ENCODE measurements around the gene DCST2.

DCST2 gene

GRCh38 chr1:155008015-155008941, 25.3 kb downstream of the DCST2 start:
- peak; percentile 72 to 90 for DNase-seq

GRCh38 chr1:155007251-155007828, 26.2 kb downstream of the DCST2 start:
- DNase-seq = no peak

- DNase-seq = peak in 1 of 2 donors; percentile 52
Observed at GRCh38 chr1:155006601-155007101, 26.9 kb downstream of the DCST2 start.

GRCh38 chr1:155005076-155006011, 28.2 kb downstream of the DCST2 start:
- DNase-seq = no peak

- DNase-seq = no peak
Observed at GRCh38 chr1:155004352-155005075, 29.1 kb downstream of the DCST2 start.

- DNase-seq = no peak
Observed at GRCh38 chr1:155003766-155004351, 29.7 kb downstream of the DCST2 start.

GRCh38 chr1:155003227-155003765, 30.3 kb downstream of the DCST2 start:
- peak in 1 of 2 donors; percentile 48 for DNase-seq

GRCh38 chr1:155002464-155003226, 30.9 kb downstream of the DCST2 start, which contains the start of gene ZBTB7B:
Gene ZBTB7B (plus strand): TSS chr1:155002802. CDS start chr1:155014661, 11,859 bp downstream.
- no peak for DNase-seq

GRCh38 chr1:155001675-155002463, 31.7 kb downstream of the DCST2 start:
- peak; percentile 99 for DNase-seq

- DNase-seq = no peak
Observed at GRCh38 chr1:155001425-155001674, 32.2 kb downstream of the DCST2 start.

- DNase-seq = peak; percentile 81 to 90
Observed at GRCh38 chr1:155000726-155001424, 32.7 kb downstream of the DCST2 start.

- peak in 1 of 2 donors; percentile 53 for DNase-seq
Observed at GRCh38 chr1:155000411-155000725, 33.2 kb downstream of the DCST2 start.

- peak; percentile 66 to 81 for DNase-seq
Observed at GRCh38 chr1:154999571-155000410, 33.8 kb downstream of the DCST2 start.

- DNase-seq = peak; percentile 80 to 86
Observed at GRCh38 chr1:154998818-154999570, 34.6 kb downstream of the DCST2 start.

GRCh38 chr1:154998201-154998780, 35.3 kb downstream of the DCST2 start:
- DNase-seq = no peak

GRCh38 chr1:154996966-154997701, 36.4 kb downstream of the DCST2 start:
- DNase-seq = no peak
